Neural cell (in vitro differentiated cells): ENCODE results near the gene DNER. TPM values are rescaled to one million over a fixed set of nuclear protein-coding genes. Genes with fewer than 3 reads are reported as not detected.

Experiments
- H2AFZ ChIP-seq: fragments of 200-600, 300-800 bp; sonication (generic), shearing (Covaris generic); 2 replicates; pipeline ENCODE4 v1.6.0; 2014; ENCODE audit warnings: low read depth, mild to moderate bottlenecking, antibody characterized with exemption, low read length, moderate library complexity
- H3F3A ChIP-seq: fragments of 200-600 bp; shearing (Covaris generic); 2 replicates; pipeline ENCODE4 v1.6.1; 2016; ENCODE audit warnings: mild to moderate bottlenecking, moderate library complexity, mixed read lengths, antibody characterized with exemption, low read length; ENCODE audit not compliant: insufficient read depth, poor library complexity, severe bottlenecking
- H3K27ac ChIP-seq: fragments of 200-600, 300-800 bp; sonication (generic), shearing (Covaris generic); 2 replicates; pipeline ENCODE4 v1.5.1; 2014; ENCODE audit warnings: mild to moderate bottlenecking, low read length, moderate library complexity
- H3K27me3 ChIP-seq: fragments of 300-800, 200-600 bp; sonication (generic), shearing (Covaris generic); 2 replicates; pipeline ENCODE4 v1.6.0; 2014; ENCODE audit warnings: mild to moderate bottlenecking, low read depth, low read length, moderate library complexity; ENCODE audit not compliant: insufficient read depth
- H3K36me3 ChIP-seq: fragments of 300-800, 200-600 bp; sonication (generic), shearing (Covaris generic); 2 replicates; pipeline ENCODE4 v1.5.1; 2014; ENCODE audit warnings: mild to moderate bottlenecking, antibody characterized with exemption, low read length, moderate library complexity; ENCODE audit not compliant: insufficient read depth
- H3K4me2 ChIP-seq: fragments of 300-800, 200-600 bp; sonication (generic), shearing (Covaris generic); 2 replicates; pipeline ENCODE4 v1.6.0; 2014; ENCODE audit warnings: mild to moderate bottlenecking, low read length
- H3K4me3 ChIP-seq: fragments of 300-800, 200-600 bp; sonication (generic), shearing (Covaris generic); 2 replicates; pipeline ENCODE4 v1.5.1; 2014; ENCODE audit warnings: mild to moderate bottlenecking, low read length, moderate library complexity
- H3K79me2 ChIP-seq: fragments of 200-600 bp; shearing (Covaris generic); replicated peaks from 2 replicates; pipeline ENCODE4 v1.6.0; 2014; ENCODE audit warnings: mild to moderate bottlenecking, low read length, moderate library complexity; ENCODE audit not compliant: insufficient read depth
- H3K9ac ChIP-seq: fragments of 300-800, 200-600 bp; sonication (generic), shearing (Covaris generic); 2 replicates; pipeline ENCODE4 v1.6.1; 2016; ENCODE audit warnings: mild to moderate bottlenecking, low read length, mixed read lengths
- H3K9me2 ChIP-seq: fragments of 200-600 bp; shearing (Covaris generic); 2 replicates; pipeline ENCODE4 v1.6.1; 2016; ENCODE audit warnings: mild to moderate bottlenecking, low read length, mixed read lengths; ENCODE audit not compliant: insufficient read depth
- H3K9me3 ChIP-seq: fragments of 200-600, 300-800 bp; sonication (generic), shearing (Covaris generic); 2 replicates; pipeline ENCODE4 v1.6.1; 2016; ENCODE audit warnings: mild to moderate bottlenecking, mixed run types, low read length, moderate library complexity, mixed read lengths
- H4K20me1 ChIP-seq: fragments of 200-600 bp; shearing (Covaris generic); 2 replicates; pipeline ENCODE4 v1.6.1; 2016; ENCODE audit warnings: mild to moderate bottlenecking, mixed run types; ENCODE audit not compliant: insufficient read depth
- CTCF ChIP-seq: fragments of 450-650 bp; IDR thresholded peaks from 2 replicates; pipeline ENCODE4 v1.5.1; 2014; ENCODE audit warnings: antibody characterized with exemption, mild to moderate bottlenecking, moderate library complexity; ENCODE audit not compliant: poor library complexity, severe bottlenecking
- EP300 ChIP-seq: fragments of 450-650 bp; conservative IDR thresholded peaks from 2 replicates; pipeline ENCODE4 v1.6.1; 2014; ENCODE audit warnings: antibody characterized with exemption, mild to moderate bottlenecking, moderate library complexity; ENCODE audit not compliant: poor library complexity, severe bottlenecking
- EZH2 ChIP-seq: fragments of 200-600, 300-800 bp; shearing (Covaris generic), sonication (generic); IDR thresholded peaks from 2 replicates; pipeline ENCODE4 v1.6.1; 2014; ENCODE audit warnings: antibody characterized with exemption, low read length, borderline replicate concordance, mild to moderate bottlenecking; ENCODE audit not compliant: insufficient read depth, poor library complexity, severe bottlenecking
- MXI1 ChIP-seq: fragments of 450-650 bp; conservative IDR thresholded peaks from 2 replicates; pipeline ENCODE4 v1.6.1; 2014; ENCODE audit warnings: antibody characterized with exemption, mild to moderate bottlenecking; ENCODE audit not compliant: poor library complexity, severe bottlenecking
- POLR2AphosphoS5 ChIP-seq: IDR thresholded peaks from 2 replicates; pipeline ENCODE4 v1.6.1; 2012
- RAD21 ChIP-seq: fragments of 450-650 bp; conservative IDR thresholded peaks from 2 replicates; pipeline ENCODE4 v1.6.1; 2014; ENCODE audit warnings: antibody characterized with exemption, mild to moderate bottlenecking, moderate library complexity
- REST ChIP-seq: IDR thresholded peaks from 2 replicates; pipeline ENCODE4 v1.6.1; 2012; ENCODE audit warnings: borderline replicate concordance
- SMC3 ChIP-seq: fragments of 450-650 bp; conservative IDR thresholded peaks from 2 replicates; pipeline ENCODE4 v1.6.1; 2014; ENCODE audit warnings: antibody characterized with exemption, mild to moderate bottlenecking, moderate library complexity; ENCODE audit not compliant: poor library complexity
- TAF1 ChIP-seq: IDR thresholded peaks from 2 replicates; pipeline ENCODE4 v1.6.1; 2012; ENCODE audit warnings: low read depth
- polyA plus RNA-seq: library from polyadenylated mRNA; depleted of rRNA; stranded (reverse); fragments of >200 nt; gene quantifications from 2 replicates; pipeline ENCODE4 v1.2.3, GENCODE V29; 2014

Gene DNER
- polyA plus RNA-seq, 1 donor from 2014 or later = 310 TPM

- Histone ChIP-seq H3K9ac (no peak overlapping the region), H3K4me2 (no peak overlapping the region), H2AFZ (no peak overlapping the region), H3F3A (no peaks in the 10 kb centered on the region), H4K20me1 (no peaks in the 10 kb centered on the region), H3K9me2 (no peaks in the 10 kb centered on the region), H3K27me3 (no peaks in the 10 kb centered on the region), H3K36me3 (peaks cover 5% of the 10 kb centered on the region), H3K9me3 (no peaks in the 10 kb centered on the region), H3K4me3 (no peak overlapping the region), H3K27ac (no peak overlapping the region), H3K79me2 (no peaks in the 10 kb centered on the region)
- no peak for TF ChIP-seq REST
- no peak for TF ChIP-seq RAD21
- no peak for TF ChIP-seq CTCF
- TF ChIP-seq EP300 = no peak
- no peak for TF ChIP-seq SMC3
- TF ChIP-seq MXI1 = no peak
- TF ChIP-seq POLR2AphosphoS5 = no peak
- TF ChIP-seq TAF1 = no peak
- TF ChIP-seq EZH2 = no peak
Observed at GRCh38 chr2:229582151-229582550, 132.2 kb downstream of the DNER start.

GRCh38 chr2:229578052-229578846, 136.1 kb downstream of the DNER start:
- Histone ChIP-seq H3K79me2 (no peaks in the 10 kb centered on the region), H3K27me3 (no peaks in the 10 kb centered on the region), H3K4me3 (no peak overlapping the region), H3K4me2 (no peak overlapping the region), H4K20me1 (no peaks in the 10 kb centered on the region), H3K36me3 (peaks cover 12% of the 10 kb centered on the region), H3K9me2 (no peaks in the 10 kb centered on the region), H2AFZ (no peak overlapping the region), H3K27ac (no peak overlapping the region), H3F3A (no peaks in the 10 kb centered on the region), H3K9me3 (no peaks in the 10 kb centered on the region), H3K9ac (no peak overlapping the region)
- no peak for TF ChIP-seq SMC3
- no peak for TF ChIP-seq MXI1
- TF ChIP-seq TAF1 = no peak
- TF ChIP-seq POLR2AphosphoS5 = no peak
- no peak for TF ChIP-seq EZH2
- TF ChIP-seq RAD21 = no peak
- no peak for TF ChIP-seq EP300
- no peak for TF ChIP-seq REST
- TF ChIP-seq CTCF = no peak
